BLaER1 (cell line): ENCODE measurements around the gene ARHGEF17.

ENCODE experiments used
- H3K27ac ChIP-seq: shearing (Covaris generic); formaldehyde crosslinking; 2 replicates; pipeline ENCODE4 v1.8.1; 2022
- H3K27me3 ChIP-seq: shearing (Covaris generic); formaldehyde crosslinking; 2 replicates; pipeline ENCODE4 v1.8.1; 2022
- H3K36me3 ChIP-seq: shearing (Covaris generic); formaldehyde crosslinking; 2 replicates; pipeline ENCODE4 v1.8.1; 2022
- H3K4me1 ChIP-seq: shearing (Covaris generic); formaldehyde crosslinking; 2 replicates; pipeline ENCODE4 v1.8.1; 2022
- H3K4me2 ChIP-seq: shearing (Covaris generic); formaldehyde crosslinking; 2 replicates; pipeline ENCODE4 v1.8.1; 2022
- H3K4me3 ChIP-seq: shearing (Covaris generic); formaldehyde crosslinking; 2 replicates; pipeline ENCODE4 v1.8.1; 2022
- H3K9ac ChIP-seq: shearing (Covaris generic); formaldehyde crosslinking; 2 replicates; pipeline ENCODE4 v1.8.1; 2022
- H3K9me3 ChIP-seq: shearing (Covaris generic); formaldehyde crosslinking; 2 replicates; pipeline ENCODE4 v1.8.1; 2022
- H4K20me1 ChIP-seq: shearing (Covaris generic); formaldehyde crosslinking; 2 replicates; pipeline ENCODE4 v1.8.1; 2022
- Cebpa-rat ChIP-seq: shearing (Covaris generic); IDR thresholded peaks from 2 replicates; pipeline ENCODE4 v1.8.1; 2022

The ARHGEF17 gene

GRCh38 chr11:73375830-73376159, 67.7 kb downstream of the ARHGEF17 start:
- Histone ChIP-seq H3K36me3 (no peaks in the 10 kb centered on the region; the same call in 1 of the 2 replicates), H3K4me1 (peaks cover 72% of the 10 kb centered on the region), H3K9ac (peak overlapping the region; percentile 89; the same call in 1 of the 2 replicates), H3K27ac (peak overlapping the region; percentile 71), H4K20me1 (peaks cover 42% of the 10 kb centered on the region), H3K9me3 (no peaks in the 10 kb centered on the region), H3K4me3 (peak overlapping the region; percentile 84), H3K27me3 (no peaks in the 10 kb centered on the region), H3K4me2 (peak overlapping the region; percentile 61)
- TF ChIP-seq Cebpa-rat: no peak

DNA sequence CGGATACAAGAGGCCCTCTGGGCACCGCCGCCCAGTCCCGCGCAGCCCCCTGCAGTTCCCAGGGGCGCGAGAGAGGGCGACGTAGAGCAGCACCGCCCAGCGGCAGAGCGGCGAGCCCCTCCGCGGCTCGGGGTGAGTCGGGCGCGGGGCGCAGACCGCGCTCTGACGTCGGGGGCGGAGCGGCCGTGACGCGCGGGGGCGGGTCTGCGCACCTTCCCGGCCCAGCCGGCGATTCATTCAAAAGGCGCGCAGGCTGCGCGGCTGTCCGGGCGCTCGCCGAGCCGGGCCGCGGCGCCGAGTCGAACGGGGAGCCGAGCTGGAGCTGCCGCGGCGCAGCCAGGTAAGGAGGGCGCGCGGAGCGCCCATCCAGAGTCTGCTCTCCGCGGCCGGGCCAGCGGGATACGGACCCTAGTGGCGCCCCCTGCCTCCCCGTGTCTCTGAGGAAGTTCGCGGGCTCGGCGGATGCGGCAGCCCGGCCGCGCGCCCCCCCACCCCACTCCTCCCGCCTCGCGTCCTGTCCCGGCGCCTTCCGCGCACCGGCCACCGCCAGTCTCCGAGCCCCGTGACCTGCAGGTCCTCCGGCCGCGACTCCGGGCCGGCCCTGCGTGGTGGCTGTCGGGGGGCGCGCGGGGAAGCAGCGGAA, 68.2 kb downstream of the ARHGEF17 start, which contains the start of gene RELT:
TSS of gene RELT (plus strand) at position 240 of the 643 bp plus-strand sequence. CDS start 12,738 bp downstream, outside the sequence.
- peak within 1 kb of the TSS; percentile 92 for H3K27ac ChIP-seq

GRCh38 chr11:73376803-73377629, 68.9 kb downstream of the ARHGEF17 start:
- no peak for TF ChIP-seq Cebpa-rat
- peak overlapping the region; percentile 84 for H3K4me3 ChIP-seq
- H4K20me1 ChIP-seq: peaks cover 54% of the 10 kb centered on the region
- no peaks in the 10 kb centered on the region for H3K27me3 ChIP-seq
- no peaks in the 10 kb centered on the region; the same call in 1 of the 2 replicates for H3K36me3 ChIP-seq
- H3K4me2 ChIP-seq: peak overlapping the region; percentile 99
- H3K9me3 ChIP-seq: no peaks in the 10 kb centered on the region
- peak overlapping the region; percentile 92 for H3K27ac ChIP-seq
- peaks cover 81% of the 10 kb centered on the region for H3K4me1 ChIP-seq
- peak overlapping the region; percentile 89 for H3K9ac ChIP-seq

More for the DNA sequence above, 68.2 kb downstream of the ARHGEF17 start, which contains the start of gene RELT:
- TF ChIP-seq Cebpa-rat: no peak
- Histone ChIP-seq H4K20me1 (peaks cover 47% of the 10 kb centered on the region), H3K4me2 (peak within 1 kb of the TSS; percentile 99), H3K36me3 (no peaks in the 10 kb centered on the region; the same call in 1 of the 2 replicates), H3K9ac (peak within 1 kb of the TSS; percentile 89), H3K9me3 (no peaks in the 10 kb centered on the region), H3K4me3 (peak within 1 kb of the TSS; percentile 84), H3K4me1 (peaks cover 77% of the 10 kb centered on the region), H3K27me3 (no peaks in the 10 kb centered on the region)

- Histone ChIP-seq H3K9me3 (no peaks in the 10 kb centered on the region), H3K27ac (peak overlapping the region; percentile 92)
Observed at GRCh38 chr11:73379189-73379880, 71.3 kb downstream of the ARHGEF17 start.

DNA sequence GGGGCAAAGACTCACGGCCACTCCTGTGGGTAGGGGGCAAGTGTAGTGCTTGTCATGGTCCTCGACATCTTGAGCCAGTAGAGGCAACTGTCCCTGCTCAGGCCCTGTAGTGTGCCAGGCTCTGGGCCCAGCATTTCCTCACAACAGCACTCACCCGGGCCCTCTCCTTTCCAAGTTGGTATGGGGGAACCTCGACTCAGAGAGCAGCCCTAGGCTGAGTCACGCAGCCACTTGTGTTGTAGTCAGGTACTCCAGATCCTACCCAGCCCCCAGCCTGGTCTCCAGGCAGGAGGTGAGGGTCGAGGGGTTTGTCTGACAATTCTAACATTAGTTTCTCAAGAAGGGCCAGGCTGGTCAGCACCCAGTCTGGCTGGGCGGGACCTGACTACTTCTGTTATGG, 72.3 kb downstream of the ARHGEF17 start:
- Histone ChIP-seq H3K9ac (peak overlapping the region; percentile 89), H3K4me1 (peaks cover 89% of the 10 kb centered on the region), H3K27me3 (no peaks in the 10 kb centered on the region), H3K4me2 (peak overlapping the region; percentile 99), H3K27ac (peak overlapping the region; percentile 92), H4K20me1 (peaks cover 84% of the 10 kb centered on the region), H3K36me3 (no peaks in the 10 kb centered on the region; the same call in 1 of the 2 replicates), H3K9me3 (no peaks in the 10 kb centered on the region), H3K4me3 (no peak overlapping the region)
- TF ChIP-seq Cebpa-rat: no peak

More at GRCh38 chr11:73379189-73379880, 71.3 kb downstream of the ARHGEF17 start:
- peak overlapping the region; percentile 99 for H3K4me2 ChIP-seq
- H3K4me3 ChIP-seq: peak overlapping the region; percentile 84
- no peaks in the 10 kb centered on the region; the same call in 1 of the 2 replicates for H3K36me3 ChIP-seq
- H3K4me1 ChIP-seq: peaks cover 87% of the 10 kb centered on the region
- H3K27me3 ChIP-seq: no peaks in the 10 kb centered on the region
- H3K9ac ChIP-seq: peak overlapping the region; percentile 89
- TF ChIP-seq Cebpa-rat: no peak
- peaks cover 77% of the 10 kb centered on the region for H4K20me1 ChIP-seq

DNA sequence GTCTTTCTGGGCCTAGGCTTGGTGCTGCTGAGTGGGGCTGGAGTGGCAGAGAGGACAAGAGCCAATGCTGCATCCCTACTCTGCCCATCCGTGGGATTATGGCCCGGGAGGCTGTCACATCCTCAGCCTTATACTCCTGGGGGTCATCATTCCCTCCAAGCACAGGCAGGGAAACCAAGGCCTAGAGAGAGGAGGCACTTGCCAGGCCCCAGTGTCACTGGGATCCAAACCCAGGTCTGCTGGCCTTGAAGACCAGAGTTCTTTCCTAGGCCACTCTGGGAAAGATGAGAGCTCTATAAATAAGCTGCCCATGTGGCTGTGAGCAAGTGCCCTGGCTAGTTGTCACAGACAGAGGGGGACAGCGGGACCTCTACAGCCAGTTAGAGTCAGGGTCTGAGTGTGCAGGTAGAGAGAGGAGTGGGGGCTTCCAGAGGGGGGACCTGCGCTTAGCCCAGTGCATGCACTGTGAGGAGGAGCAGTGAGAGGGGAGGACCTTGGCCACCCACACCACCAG, 72.9 kb downstream of the ARHGEF17 start:
- H3K4me3 ChIP-seq: no peak overlapping the region
- H3K4me2 ChIP-seq: peak overlapping the region; percentile 99
- no peaks in the 10 kb centered on the region for H3K9me3 ChIP-seq
- peak overlapping the region; percentile 92 for H3K27ac ChIP-seq
- H4K20me1 ChIP-seq: peaks cover 84% of the 10 kb centered on the region
- H3K27me3 ChIP-seq: no peaks in the 10 kb centered on the region
- H3K36me3 ChIP-seq: no peaks in the 10 kb centered on the region; the same call in 1 of the 2 replicates
- H3K4me1 ChIP-seq: peaks cover 89% of the 10 kb centered on the region
- no peak for TF ChIP-seq Cebpa-rat
- peak overlapping the region; percentile 89 for H3K9ac ChIP-seq

DNA sequence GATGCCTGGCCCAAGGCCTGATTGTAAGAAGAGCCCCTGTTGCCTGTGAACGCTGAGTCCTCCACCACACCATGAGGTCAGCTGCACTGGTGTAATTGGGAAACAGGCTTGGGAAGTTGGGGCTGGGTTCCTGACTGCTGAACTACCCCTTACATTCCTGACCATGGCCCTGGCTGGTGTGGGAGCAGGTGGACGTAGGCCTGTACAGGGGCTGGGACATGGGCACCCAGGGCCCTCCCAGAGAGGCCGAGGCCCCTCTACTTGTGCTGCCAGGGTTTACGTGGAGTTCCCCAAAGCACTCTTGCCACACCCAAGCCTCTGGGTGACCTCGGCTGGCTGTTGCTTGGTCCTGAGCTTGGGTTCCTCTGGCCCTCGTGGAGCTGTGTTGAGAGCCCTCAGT, 73.5 kb downstream of the ARHGEF17 start:
- Histone ChIP-seq H3K9me3 (no peaks in the 10 kb centered on the region), H3K9ac (peak overlapping the region; percentile 89; the same call in 1 of the 2 replicates), H3K27me3 (no peaks in the 10 kb centered on the region), H3K36me3 (no peaks in the 10 kb centered on the region; the same call in 1 of the 2 replicates), H3K27ac (peak overlapping the region; percentile 92), H3K4me3 (no peak overlapping the region), H3K4me2 (peak overlapping the region; percentile 99), H4K20me1 (peaks cover 83% of the 10 kb centered on the region), H3K4me1 (peaks cover 94% of the 10 kb centered on the region)
- TF ChIP-seq Cebpa-rat: no peak

DNA sequence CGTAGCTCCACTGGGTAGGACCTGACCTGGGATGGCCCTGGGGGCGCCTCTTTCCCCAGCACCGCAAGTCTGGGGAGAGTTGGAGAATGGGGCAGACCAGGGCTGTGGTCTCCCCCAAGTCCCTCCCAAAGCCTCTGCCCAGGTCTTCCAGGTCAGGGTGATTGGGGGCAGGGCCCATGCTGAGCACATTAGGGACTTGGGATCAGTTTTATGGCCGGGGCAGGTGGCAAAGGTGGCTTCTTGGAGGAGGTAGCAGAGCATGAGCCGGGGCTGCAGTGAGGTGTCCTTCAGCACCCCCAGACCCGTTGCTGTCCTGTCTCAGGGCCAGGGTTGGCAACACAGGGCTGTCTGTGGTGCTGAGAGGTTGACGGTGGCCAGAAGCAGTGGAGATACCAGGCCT, 74.1 kb downstream of the ARHGEF17 start:
- H3K4me3 ChIP-seq: peak overlapping the region; percentile 45; the same call in 1 of the 2 replicates
- TF ChIP-seq Cebpa-rat: no peak
- peak overlapping the region; percentile 92 for H3K27ac ChIP-seq
- H3K9ac ChIP-seq: peak overlapping the region; percentile 89
- H3K27me3 ChIP-seq: no peaks in the 10 kb centered on the region
- peaks cover 78% of the 10 kb centered on the region for H4K20me1 ChIP-seq
- H3K4me2 ChIP-seq: peak overlapping the region; percentile 99
- no peaks in the 10 kb centered on the region; the same call in 1 of the 2 replicates for H3K36me3 ChIP-seq
- peaks cover 100% of the 10 kb centered on the region for H3K4me1 ChIP-seq
- no peaks in the 10 kb centered on the region for H3K9me3 ChIP-seq

DNA sequence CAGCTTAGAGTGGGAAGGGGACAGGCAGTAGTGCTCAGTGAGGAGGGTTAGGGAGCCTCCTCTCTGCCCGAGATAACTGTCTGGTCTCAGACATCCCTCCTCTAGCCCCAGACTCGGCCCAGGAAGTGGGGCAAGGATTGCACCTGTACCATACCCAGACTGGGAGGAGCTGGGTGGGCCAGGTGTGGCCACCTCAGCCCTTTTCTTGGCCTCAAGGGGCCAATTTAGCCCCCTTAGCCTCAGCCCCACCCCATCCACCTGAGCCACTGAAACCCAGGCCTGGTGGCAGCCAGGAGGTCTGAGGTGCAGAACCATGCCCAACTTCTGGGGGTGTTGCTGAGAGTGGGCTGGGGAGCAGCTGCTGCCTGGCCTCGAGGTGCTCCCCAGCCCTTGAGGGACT, 74.7 kb downstream of the ARHGEF17 start:
- H3K9me3 ChIP-seq: no peaks in the 10 kb centered on the region
- no peaks in the 10 kb centered on the region; the same call in 1 of the 2 replicates for H3K36me3 ChIP-seq
- peaks cover 73% of the 10 kb centered on the region for H4K20me1 ChIP-seq
- peak overlapping the region; percentile 45; the same call in 1 of the 2 replicates for H3K4me3 ChIP-seq
- peak overlapping the region; percentile 99 for H3K4me2 ChIP-seq
- no peaks in the 10 kb centered on the region for H3K27me3 ChIP-seq
- peaks cover 100% of the 10 kb centered on the region for H3K4me1 ChIP-seq
- H3K27ac ChIP-seq: peak overlapping the region; percentile 92
- H3K9ac ChIP-seq: peak overlapping the region; percentile 89
- no peak for TF ChIP-seq Cebpa-rat
